ENCODE results near the gene RPS6KL1. TPM values are rescaled to one million over a fixed set of nuclear protein-coding genes. Genes with fewer than 3 reads are reported as not detected.

The RPS6KL1 gene
- total RNA-seq, 1 donor from 2014 or later = 18.6 TPM

DNA sequence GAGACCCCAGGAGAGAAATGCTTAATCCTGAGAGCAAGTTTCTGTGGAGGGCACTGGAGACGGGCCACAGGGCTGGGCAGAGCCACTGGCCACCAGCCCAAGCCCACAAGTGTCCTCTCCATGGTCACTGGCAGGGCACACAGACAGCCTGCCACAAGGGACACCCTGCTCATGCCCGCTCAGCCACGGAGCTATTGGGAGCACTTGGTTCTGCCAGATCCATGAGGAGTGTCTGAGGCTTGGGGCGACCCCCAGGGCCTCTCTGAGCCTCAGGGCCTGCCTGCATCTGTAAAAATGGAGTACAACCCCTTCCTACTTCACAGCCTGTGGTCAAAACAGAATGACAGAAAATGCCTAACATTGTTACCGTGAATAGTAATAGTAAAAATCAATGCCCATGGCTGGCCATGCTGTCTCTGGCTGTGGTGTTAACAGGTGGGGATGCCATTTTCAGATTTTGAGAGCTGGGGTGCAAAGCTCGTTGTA lies 29.2 kb upstream of the RPS6KL1 start:
- no peak for DNase-seq (ENCODE audit: low spot score)

DNA sequence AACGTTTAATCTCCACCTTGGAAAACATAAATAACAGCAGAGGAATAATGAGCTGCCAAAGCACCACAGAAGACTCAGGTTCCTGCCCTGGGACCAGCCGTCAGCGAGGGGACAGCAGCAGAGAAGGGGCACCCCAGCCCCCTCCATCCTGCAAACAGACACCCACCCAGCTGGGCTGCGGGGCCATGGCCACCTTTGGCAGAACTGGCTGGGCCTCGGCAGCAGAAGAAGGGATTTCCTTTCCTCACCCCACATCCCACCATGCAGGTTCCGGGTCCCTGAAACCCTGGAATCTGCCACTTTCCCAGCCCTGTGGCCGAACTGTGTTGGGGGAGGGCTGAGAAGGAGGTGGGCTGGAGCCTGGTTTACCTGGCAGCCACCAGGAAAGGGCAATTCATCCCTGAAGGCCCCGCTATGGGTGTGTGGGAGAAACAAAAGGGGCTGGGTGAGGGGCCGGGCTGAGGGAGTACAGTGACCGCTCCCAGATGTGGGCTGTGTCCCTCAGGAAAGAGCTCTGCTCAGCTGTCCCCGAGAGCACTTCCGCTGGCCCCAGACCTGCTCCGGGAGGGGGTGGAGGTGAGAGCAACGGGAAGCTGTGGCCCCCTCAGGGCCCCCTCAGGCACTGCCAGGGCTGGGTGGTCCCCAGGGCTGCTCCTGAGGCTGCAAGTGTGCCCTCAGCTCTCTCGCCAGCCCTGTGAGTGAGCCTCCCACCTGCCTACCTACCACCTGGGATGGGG lies 28.6 kb upstream of the RPS6KL1 start:
- no peak for DNase-seq (ENCODE audit: low spot score)

DNA sequence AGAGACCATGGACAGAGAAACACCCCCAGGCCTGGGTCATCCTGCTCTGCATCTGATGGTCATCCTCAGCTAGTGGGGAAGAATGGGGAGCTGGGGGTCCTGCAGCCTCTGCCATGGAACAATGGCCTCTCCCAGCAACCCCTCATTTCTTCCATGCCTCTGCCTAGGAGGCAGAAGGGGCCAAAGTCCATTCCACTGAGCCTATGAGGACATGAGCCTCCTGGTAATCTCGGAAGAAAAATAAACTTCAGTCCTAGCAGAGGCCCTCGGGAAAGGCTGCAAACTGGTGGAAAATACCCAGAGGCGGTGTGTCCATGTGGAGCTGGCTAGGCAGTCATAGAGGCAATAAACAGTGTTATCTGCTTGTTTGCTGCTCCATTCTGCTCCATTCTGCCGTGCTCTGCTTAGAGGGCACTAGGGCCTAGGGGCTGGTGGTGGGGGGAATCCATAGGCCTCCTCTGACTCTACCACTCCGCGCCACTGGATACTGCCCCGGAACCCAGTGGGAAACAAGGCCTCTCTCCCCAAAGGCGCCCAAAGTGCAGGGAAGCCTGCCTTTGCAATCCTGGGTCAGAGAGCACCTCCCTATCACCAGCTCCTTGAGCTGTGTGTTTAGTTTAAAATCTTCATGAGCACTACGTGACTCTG lies 27.9 kb upstream of the RPS6KL1 start:
- DNase-seq (ENCODE audit: low spot score) = peak; percentile 38

DNA sequence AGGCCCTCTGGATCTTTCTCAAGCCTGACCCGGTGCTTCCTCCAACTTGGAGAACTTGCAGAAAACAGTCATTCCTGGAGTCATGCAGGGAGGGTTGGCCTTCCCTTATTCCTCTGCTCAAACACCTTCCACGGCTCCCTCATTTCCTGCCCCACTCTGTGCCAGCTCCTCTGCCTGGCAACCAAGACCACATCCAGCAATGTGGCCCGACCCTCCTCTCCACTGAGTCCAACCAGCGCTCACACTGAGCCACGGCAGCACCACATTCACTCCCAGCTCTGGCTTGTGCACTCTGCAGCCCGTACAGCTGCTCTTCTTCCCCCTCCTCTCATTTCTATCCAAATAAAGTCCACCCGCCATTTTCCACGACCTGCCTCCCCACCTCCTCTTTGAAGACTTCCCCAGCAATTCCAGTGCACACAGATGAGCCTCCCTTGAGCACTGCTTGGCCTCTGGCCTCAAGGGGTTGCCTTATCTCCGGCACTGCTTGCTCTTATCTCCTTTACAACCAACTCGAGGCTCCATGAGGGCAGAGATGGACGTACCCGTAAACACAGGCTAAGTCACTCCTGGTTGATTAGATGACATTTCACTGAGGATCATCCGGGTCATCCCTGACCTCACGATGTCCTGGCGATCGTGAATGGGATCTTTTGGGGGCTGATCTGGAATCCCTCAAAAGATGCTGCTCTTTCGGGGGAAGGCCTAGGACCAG lies 27.0 kb upstream of the RPS6KL1 start:
- DNase-seq (ENCODE audit: low spot score) = no peak

DNA sequence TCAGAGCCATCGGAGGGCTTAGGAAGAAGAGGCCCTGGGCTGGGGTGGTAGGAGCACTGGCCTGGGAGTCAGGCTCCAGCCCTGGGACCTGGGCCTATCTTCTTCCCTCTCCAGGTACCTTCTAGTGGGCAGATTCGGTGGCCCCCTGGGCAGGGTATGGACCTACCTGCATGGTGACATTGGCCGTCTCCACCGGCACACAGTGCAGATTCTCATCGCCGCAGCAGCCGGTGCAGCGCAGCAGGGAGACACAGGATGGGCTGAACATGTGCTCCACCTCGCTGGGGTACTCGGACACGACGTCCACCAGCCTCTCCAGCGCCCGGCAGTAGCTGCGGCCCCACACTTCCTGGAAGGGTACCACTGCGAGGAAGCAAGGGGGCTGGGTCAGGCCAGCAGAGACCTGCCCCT lies 26.1 kb upstream of the RPS6KL1 start:
- no peak for DNase-seq (ENCODE audit: low spot score)

DNA sequence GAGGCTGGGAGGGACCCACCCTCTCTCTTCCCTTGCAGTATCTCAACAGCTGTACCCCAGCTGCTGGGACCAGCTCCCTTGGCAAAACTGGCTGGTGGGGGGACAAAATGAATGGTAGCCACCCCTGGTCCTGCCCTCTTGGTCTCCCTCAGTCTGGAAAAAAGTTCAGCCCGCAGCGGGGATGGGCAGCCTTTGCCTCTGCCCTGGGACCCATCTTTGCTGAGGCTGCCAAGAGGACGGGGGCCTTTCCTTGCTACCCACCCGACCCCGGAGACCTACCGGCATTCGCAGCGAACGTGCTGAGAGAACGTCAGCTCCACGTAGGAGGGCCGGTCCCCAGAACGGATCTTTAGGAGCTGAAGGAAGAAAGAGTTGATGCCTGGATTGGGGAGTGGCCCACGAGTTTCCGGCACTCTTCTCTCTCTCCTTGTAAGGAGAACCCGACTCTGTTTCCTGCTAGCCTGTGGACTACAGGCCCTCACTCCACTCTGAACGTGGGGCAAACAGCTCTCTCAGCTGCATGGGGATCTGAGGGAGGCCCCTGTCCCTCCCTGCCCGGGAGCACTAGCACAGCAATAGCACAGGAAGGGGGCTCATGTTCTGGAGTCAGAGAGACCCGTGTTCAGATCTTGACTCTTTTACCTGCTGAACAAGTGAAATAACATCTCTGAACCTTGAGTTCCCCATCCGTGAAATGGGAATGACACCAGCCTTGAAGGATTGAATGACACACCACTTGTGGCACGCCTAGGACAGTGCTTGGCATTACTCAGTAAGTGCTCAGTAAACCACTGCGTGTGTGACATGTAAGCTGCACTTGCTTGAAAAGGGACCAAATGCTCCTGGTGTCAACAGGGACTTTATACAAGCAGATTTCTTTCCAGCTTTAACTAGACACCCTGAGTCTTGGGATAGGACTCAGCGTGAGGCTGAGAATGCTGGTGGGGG lies 25.4 kb upstream of the RPS6KL1 start:
- no peak for DNase-seq (ENCODE audit: low spot score)

DNA sequence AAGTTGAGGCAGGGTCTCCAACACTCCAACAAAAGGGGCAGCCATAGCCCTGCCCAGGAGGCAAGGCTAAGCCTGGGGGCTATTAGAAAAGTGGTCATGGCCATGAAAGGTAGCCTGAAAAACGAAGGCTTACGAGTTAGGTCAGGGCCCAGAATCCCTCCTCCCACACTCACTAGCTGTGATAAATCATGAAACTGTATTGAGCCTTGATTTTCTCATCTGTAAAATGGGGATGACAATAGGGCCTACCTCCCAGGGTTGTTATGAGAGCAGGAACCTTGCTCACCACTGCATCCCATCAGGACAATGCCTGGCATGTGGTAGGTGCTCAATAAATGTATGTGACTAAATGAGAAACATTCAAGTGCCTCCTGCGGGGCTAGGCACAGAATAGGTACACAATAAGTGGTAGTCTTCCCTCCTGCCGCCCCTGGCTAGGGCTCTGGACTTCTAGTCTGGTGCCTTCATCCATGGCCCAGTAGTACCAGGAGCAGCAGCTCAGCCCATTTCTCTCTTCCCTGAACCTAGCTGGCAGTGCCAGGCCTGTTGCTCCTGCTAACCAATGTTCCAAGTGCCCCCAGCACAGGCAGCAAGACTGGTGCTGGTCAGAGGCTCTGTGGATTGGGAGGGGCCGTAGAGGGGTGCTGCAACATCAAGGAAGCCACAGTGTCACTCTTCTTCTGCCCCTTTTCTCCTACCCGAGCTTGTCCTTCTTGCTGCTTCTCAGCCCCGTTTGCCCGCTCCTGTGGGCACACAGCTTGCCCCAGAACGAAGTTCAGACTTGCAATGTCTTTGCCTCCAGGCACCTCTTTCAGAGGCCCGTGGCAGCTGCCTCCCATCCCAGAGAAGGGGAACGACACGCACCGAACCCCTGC lies 24.5 kb upstream of the RPS6KL1 start:
- DNase-seq (ENCODE audit: low spot score) = no peak

DNA sequence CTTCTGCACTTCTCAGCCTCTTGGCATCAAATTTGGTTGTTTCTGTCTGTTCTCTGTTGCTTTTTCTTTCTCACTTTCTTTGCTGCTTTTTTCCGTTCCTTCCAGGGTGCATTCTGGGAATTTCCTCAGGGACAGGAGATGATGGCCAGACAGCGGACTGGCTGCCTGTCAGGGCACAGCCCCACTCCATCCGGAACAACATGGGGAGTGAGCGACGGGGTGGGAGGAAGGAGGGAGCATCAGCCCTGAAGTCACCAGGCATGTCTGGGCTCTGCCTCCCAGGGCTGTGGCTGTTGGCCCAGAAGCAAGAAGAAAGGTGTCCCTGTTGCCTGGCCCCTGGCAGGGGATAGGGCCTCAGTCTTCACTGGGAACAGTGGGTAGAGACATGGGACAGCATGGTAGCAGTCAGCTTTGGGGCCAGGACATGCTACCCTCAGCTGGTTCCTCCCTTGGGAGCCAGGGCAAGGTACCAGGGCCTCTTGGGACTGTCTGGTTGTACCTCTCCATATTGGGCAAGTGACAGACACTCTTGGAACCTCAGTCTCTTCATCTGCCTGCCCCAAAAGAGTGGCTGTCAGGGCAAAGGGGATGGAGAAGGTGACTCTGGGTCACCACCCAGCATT lies 23.7 kb upstream of the RPS6KL1 start:
- no peak for DNase-seq (ENCODE audit: low spot score)

DNA sequence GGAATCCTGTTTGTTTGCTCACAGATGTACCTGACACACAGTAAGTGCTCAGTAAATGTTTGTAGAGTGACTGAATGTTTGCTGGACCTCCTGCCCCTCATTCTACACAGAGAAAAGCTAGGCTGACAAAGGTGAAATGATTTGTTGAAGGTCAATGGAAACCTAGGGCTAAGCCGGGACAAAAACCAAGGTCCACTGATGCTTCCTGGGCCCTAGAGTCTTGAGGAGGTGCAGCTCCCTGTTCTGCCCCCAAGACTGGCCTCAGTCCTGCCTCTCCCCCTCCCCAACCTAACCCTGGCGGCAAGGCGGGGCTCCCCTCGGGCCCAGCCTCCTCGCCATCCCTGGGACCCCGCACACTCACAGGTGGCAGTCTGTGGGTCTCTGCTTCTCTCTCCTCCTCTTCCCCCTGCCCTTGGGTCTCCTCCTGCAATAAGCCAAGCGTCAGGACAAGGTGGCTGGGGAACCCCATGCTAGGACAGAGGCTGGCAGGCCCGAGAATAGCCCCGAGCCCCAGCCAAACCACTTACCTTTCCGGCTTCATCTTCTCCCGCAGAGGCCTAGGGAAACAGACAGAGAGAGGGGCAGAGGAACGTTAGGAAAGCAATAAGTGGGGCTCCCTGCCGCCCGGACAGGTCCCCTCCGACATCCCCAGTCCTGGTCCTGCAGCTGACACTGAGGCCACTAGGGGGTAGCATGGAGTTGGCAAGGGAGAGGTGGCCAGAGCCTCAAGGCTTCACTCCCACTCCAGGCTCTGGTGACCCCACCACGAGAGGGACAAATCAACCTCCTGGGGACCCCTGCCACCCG lies 23.0 kb upstream of the RPS6KL1 start:
- DNase-seq (ENCODE audit: low spot score) = peak; percentile 74

DNA sequence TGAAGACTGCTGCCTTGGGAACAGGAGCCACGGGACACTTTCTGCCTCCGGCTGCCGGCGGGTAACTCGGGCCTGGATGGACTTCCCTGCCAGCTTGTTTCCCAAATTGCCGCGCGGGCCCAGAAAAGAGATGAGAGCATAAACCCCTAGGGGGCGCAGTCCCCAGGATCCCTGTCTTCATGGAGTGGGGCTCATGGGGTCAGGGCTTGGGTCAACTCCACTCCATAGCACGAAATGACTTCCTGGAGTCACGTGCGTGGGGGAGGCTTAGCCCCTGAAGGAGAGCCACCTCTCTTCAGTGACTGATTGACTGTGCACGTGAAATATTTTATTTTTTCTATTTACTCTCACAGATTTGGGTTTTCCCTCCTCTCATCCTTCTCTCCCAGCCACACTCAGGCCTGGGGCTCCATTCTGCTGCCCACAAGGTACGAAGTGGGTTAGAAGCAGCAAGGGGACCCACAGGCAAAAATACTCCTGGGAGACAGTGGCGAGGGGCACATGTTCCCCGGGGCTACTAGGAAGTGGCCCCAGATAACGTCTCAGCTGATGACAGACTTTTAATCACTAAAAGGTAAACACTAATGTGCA lies 22.3 kb upstream of the RPS6KL1 start:
- DNase-seq (ENCODE audit: low spot score) = no peak

DNA sequence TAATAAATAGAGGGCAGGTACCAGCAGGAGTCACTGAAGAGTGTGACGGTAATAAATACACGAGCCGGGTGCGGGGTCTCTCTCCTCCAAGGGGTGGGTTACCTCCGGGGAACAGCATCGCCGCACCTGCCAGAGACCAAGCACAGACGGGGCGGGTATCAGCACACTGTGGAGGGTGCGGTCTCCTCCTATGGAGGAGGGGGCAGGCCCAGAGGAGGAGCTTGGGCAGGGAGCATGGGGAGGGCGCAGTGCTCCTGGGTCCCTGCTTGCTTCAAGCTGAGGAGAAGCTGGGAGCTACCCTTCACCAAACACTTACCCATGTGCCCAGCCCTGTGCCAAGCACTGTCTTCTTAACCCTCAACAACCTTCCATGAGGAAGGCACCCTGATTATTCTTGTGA lies 19.5 kb upstream of the RPS6KL1 start:
- DNase-seq (ENCODE audit: low spot score) = no peak

DNA sequence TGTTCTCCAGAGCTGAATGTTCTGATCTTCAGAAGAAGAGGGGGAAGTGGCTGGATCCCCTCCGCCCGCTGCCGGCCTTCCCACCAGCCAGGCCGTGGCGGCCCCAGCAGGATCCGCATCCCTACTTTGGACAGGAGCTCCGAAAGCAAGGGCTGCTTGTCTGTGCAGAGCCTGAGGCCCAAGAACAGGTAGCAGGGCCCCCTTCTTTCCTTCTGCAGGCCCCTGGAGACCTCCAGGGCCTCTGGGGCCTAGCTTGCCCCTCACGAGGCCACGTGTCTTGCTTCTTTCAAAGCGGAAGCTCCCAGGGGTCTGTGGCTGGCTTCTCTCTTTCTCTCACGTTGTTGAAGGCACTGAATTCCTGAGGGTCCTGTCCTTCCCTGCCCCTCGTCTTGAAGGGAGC lies 19.1 kb upstream of the RPS6KL1 start:
- no peak for DNase-seq (ENCODE audit: low spot score)

DNA sequence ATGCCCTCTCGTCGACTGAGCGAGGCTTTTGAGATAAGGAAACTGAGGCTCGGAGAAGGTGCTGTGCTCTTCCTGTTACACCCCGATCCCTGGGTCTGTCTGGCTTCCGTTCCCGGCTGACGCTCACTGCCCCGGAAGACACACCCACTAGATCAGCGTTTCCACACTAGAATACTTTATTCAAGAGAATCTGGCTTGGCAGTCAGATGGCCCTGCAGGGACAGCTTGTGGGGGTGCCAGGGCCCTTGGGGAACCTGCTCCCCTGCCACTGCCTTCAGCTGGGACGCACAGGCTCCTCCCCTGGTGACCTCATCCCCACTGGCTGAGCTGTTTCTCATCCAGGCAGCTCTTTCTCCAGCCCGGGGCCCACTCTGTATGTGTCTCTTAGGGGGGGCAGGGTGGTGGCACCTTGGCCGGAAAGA lies 18.6 kb upstream of the RPS6KL1 start:
- DNase-seq (ENCODE audit: low spot score) = peak; percentile 49

DNA sequence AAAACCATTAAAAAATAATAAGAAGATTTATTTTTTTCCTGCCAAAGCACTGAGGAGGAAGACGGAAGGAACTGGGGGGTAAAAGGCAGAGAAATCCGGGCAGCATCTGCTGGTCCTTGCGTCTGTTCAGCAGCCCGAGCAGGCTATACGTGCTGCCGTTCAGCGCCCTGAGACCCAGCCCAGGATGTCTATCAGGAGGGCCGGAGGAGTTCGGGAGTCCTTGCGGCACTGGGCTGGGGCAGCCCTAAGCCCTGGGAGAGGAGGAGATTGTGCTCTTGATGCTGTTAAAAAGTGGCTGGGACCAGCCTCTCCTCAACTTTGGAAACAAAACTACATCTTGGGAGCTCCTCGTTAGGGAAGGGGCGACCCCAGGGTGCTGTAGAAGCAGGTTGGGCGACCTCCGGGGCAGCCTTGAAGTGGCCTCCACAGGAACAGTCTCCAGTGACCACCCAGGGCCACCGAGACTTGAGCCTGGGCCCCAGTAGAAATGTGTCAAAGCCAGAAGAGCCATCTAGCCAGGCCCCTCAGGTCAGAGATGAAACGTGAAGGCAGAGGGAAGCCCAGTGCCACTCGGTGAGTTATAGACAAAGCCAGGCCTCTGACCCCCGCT lies 18.0 kb upstream of the RPS6KL1 start:
- DNase-seq (ENCODE audit: low spot score) = no peak

DNA sequence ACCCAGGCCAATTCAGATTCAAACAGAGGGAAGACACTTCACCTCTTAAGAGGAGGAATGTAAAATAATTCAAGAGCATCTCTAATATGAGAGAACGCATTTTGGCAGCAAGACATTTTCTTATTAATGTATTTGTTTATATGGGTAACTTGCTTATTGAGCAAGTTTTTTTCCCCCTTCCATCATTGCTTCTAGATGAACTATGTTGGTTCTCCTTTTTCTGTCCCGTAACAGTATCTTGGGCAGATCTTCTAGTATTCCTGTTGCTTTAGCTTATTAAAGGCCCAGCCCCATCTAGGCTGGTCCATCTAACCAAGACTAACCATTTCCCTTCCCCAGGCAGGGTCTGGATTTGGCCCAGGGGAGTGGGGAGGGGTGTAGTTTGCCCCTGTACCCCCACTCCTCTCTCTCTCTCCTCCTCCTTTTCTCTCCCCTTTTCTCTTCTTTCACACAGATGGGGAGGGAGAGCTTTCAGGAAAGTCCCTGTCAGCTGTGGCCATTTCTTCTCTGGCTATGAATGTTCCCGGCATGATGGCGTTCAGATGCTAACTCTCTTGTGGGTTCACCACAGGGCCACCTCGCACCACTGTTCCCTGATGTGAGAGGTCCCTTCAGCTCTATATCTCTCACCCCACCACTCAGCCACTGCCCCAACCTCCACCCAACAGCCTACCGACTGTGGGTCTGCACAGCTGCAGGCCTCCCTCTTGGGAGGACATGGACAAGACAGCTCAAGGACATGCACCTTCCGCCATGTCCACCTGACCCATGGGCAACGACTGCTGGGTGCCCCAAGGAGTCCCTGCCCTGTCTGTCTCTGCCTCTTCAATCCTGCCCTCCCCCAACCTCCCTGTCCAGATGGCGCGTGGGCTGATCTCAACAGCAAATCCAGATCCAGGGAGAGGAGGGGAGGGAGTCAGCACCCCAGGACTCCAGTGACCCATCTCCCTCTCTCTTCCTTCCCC lies 15.8 kb upstream of the RPS6KL1 start:
- DNase-seq (ENCODE audit: low spot score) = no peak

DNA sequence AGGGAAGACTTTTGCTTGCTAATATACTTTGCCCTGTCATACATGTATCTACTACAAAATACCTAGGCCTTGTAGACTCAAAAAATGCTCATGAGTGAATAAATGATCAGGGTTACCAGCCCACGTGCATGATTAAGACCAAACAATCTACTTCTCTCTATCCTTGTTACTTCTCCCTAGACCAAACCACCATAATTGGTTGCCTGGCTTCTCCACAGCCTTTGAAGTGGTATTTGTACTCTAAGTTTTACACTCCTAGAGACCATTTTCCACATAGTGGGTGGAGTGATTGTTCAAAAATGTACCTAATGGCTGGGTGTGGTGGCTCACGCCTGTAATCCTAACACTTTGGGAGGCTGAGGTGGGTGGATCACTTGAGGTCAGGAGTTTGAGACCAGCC lies 14.1 kb upstream of the RPS6KL1 start:
- DNase-seq (ENCODE audit: low spot score) = no peak

DNA sequence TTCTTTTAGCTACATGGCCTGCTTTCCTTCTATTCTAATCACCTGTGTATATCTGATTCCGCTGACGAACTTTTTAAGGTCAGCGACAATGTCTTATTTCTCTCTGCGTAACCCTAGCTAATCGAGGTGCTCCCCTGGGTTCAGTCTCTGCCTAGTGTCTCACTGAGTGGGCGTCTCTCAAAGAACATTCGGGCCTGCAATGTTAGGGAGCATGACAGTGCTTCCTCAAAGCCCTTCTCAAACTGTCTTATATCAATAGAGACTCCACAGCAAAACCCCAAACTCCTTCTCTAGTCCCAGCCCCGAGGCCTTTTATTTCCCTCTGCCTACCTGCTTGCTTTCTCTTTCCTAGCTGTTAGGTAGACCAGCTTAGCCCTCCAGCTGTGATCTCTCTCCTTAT lies 13.7 kb upstream of the RPS6KL1 start:
- no peak for DNase-seq (ENCODE audit: low spot score)

Measured in mucosa of gallbladder (tissue), 1 donor.